Umbilical cord (tissue), 2 donors: ENCODE measurements around the gene TIAL1. TPM values are rescaled to one million over a fixed set of nuclear protein-coding genes. Genes with fewer than 3 reads are reported as not detected.
"Not testable (repeated sequence)": the region's sequence is repeated elsewhere in the genome, so short reads cannot be mapped to it uniquely, and the experiment has no call there.

Experiments
- DNase-seq: peaks from one replicate; pipeline ENCODE4 v3.0.0-alpha.2; 2015; ENCODE audit warnings: low spot score
- total RNA-seq: library from RNA; depleted of rRNA; stranded (reverse); fragments of >200 nt; gene quantifications from one replicate; pipeline ENCODE4 v1.2.3, GENCODE V29; 2014; ENCODE audit warnings: low replicate concordance; ENCODE audit not compliant: insufficient read depth

Gene TIAL1
- total RNA-seq, 1 donor from 2014 or later = 57.3 TPM

DNA sequence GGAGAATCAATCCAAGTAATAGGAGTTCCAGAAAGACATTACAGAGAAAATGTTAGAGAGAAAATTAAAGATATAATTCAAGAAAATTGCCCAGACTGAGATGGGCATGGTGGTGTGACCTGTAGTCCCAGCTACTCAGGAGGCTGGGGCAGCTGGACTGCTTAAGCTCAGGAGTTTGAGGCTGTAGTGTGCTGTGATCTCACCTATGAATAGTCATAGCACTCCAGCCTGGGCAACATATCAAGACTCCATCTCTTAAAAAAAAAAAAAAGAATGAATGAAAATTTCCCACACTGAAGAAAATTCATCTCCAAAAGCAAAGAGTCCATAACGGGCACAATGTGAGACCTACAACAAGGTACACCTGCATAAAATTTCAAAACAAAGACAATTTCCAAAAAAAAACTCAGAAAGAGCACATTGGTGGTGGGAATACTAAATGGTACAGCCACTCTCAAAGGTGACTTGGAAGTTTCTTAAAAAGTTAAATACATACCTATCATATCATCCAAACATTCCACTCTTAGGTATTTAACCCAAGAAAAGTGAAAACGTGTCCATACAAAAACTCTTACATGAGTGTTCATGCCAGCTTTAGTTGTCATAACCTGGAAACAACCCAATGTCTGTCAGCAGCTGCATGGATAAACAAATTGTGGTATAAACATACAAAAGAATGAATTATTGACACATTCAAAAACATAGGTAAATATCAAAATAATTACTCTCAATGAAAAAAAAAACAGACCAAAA, 47.3 kb downstream of the TIAL1 start:
- no peak for DNase-seq

GRCh38 chr10:119546009-119546408, 50.8 kb downstream of the TIAL1 start:
- no peak for DNase-seq

GRCh38 chr10:119545310-119545709, 51.5 kb downstream of the TIAL1 start:
- DNase-seq = no peak

GRCh38 chr10:119543814-119544642, 52.7 kb downstream of the TIAL1 start:
- no peak for DNase-seq

GRCh38 chr10:119542988-119543813, 53.6 kb downstream of the TIAL1 start:
- DNase-seq = peak; percentile 48

GRCh38 chr10:119542357-119542987, 54.3 kb downstream of the TIAL1 start, which contains the start of gene RGS10:
Gene RGS10 (minus strand): TSS chr10:119542719. CDS start chr10:119542638, 81 bp downstream.
- peak; percentile 77 for DNase-seq

DNA sequence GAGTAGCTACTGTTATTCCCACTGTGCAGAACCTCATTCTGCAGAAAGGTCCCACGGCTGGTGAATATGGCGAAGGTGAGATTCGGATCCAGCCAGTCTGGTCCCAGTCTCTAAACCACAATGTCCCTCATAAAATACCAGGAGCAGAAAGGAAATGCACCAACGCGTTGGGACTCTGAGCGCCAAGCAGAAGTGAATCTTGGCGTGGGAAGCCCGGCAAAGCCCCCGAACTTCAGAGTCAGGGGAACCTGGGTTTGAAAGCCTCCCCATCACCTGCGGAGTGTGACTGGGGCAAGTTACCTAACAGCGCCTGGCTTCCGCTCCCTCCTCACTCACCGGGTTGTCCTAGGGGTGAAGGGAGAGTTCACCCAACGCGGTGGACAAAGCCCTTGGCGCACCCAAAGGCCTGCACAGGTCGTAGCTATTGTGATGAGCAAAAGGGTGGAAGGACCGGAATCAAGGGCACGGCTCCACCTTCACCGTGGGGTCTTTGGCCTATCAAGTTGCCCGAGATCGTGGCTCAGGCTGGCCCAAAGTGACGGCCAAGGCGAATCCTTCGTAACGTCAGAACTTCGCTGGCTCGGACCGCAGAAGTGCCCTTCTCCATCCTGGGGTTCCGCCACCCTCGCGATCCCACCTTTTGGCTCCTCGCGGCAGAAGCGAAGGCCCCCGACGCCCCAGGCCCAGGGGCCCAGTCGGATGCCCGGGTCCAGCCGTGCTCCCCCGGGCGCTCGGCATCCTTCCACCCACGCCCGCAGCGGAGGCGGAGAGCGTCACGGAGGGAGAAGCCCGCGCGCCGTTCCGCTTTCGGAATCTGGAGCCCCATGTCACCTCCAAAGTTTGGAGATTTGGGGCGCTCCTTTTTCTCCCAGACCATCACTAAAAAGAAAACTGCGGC, 55.1 kb downstream of the TIAL1 start:
- peak; percentile 28 for DNase-seq

DNA sequence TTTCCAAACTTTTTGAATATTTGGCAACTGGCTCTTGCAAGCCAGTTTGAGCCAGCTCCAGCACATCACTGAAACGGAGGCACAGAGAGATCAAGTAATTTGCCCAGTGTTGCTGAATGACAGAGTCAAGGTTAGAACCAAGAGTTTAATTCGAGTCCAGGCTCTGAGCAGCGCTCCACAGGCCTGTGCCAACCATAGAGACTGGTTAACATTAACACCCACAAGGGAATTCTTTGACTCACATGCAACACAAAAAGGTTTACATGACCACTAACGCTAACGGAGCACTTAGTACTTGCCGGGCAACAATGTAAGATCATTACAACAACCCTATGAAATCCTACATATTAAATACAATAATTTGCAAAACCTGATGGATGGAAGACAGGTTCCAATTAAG, 55.7 kb downstream of the TIAL1 start:
- DNase-seq = no peak

DNA sequence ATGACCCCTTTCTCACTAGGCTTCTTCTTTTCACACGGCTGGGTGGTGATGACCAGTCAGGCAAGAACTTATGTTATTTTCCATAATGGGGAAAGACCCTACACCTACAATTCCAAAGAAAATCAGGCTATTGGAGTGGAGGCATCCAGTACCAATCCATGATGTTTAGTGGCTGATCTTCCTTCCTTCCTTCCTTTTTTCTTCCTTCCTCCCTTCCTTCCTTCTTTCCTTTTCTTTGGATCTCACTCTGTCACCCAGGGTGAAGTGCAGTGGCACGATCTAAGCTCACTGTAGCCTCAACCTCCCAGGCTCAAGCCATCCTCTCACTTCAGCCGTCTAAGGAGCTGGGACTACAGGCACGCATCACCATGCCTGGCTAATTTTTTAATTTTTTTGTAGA, 56.7 kb downstream of the TIAL1 start:
- DNase-seq = no peak

- no peak for DNase-seq
These were observed 57.4 kb downstream of the TIAL1 start for GRCh38 chr10:119539359-119539825.

- DNase-seq = no peak
These were observed 58.0 kb downstream of the TIAL1 start for GRCh38 chr10:119538632-119539358.

DNA sequence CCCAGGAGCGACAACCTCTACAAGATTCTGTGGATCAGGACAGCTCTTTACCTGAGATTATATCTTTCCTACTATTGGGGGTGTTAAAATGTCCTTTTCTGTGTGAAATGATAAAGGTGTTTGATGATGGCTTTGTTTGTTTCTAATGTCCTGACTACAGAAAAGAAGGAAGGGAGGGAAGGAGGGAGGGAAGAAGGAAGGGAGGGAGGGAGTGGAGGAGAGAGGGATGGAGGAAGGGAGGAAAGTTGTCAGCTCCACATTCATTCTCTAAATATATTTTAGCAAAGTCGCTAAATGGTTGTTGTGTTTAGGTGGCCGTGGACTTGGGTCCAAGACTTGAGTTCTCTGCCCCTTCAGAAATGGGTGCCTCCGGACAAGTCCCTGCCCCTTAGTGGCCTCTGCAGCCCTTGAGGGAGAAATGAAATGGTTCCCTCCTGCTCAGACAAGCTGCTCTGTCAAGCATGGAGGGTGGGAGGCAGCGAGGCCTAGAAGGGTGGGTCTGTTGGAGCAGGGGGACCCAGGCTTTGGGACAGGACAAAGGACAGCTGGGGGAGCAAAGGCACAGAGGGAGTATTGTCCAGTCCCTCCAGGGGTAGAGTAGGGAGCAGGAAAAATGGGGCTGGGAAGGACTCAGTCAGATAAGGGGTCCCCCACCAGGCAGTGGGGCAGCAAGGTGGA, 58.7 kb downstream of the TIAL1 start:
- DNase-seq = no peak

DNA sequence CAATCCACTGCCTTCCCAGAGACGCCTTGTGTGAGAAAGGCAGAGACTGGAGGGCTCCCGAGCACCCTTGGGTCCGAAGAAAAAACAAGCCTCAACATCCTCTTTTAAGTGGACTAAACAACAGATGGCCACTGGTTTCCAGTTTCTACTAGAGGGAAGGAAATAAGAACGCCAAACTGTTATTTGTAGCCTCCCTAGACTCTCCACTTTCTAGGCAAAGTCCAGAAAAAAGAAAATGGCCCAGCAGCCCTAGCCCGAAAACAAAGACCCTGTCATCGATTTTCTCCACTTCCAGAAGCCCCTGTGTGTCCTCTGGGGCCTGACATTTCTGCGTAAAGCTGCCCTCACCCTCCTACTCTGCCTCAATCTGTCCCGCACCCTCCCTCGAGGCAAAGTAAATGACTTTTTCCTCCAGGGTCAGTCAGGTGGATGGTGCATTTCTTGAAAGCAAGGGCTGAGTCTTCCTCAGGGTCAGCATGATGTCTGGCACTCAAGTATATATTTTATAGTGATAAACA, 60.2 kb downstream of the TIAL1 start:
- no peak for DNase-seq

GRCh38 chr10:119535837-119536507, 60.8 kb downstream of the TIAL1 start:
- no peak for DNase-seq

DNA sequence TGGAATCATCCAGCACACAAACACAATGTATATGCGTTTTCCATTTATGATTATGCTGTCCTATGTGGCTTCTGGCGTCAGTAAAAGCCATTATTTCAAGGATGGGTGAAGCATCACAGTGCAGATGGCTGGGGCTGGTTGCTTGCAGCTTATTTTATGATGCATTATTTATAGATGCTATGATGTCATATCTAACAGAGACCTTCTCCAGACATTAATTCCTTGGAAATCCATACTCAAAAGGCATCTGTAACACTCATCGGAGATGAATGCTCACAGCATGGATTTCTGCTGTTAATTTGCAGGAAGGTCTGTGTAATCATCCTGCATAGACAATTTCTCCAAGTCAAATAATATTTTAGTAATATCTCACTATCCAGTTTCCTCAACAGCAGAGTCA, 61.5 kb downstream of the TIAL1 start:
- peak; percentile 56 for DNase-seq

DNA sequence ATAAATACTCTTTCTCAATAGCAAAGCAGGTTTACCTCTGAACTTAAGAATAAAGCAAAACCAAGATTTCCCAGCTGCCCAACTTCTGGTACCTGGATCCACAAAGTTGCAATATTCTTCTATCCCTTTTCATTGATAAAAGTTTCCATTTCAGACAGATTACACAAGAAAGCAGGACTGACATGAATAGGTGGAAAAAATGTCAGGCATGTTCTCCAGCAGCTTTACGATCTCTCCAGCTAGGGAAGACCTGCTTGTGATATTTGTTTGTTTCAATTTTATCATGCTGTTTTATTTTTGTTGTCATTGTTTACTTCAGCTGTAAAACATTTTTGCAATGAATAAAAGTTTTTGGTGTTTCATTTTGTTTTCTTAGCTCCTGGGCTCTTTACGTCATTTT, 63.3 kb downstream of the TIAL1 start:
- no peak for DNase-seq

DNA sequence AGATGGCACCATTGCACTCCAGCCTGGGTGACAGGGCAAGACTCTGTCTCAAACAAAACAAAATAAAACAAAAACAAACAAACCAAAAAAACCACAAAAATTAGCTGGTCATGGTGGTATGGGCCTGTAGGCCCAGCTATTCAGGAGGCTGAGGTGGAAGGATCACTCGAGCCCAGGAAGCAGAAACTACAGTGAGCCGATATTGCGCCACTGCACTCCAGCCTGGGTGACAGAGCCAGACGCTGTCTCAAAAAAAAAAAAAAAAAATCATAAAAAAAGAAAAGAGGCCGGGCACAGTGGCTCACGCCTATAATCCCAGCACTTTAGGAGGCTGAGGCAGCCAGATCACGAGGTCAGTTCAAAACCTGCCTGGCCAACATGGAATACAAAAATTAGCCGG, 64.0 kb downstream of the TIAL1 start:
- not testable (repeated sequence) for DNase-seq

GRCh38 chr10:119532251-119532650, 64.5 kb downstream of the TIAL1 start:
- not testable (repeated sequence) for DNase-seq
